MM.1S (cell line): Measurements from ENCODE around the gene NCAPD3.

Experiments
- DNase-seq: peaks from one replicate; pipeline ENCODE4 v3.0.0-alpha.2; 2015
- H2AFZ ChIP-seq: fragments of 300-600 bp; sonication (generic); 2 replicates; pipeline ENCODE4 v1.6.0; 2016; ENCODE audit warnings: antibody characterized with exemption, low read length
- H3F3A ChIP-seq: fragments of 300-600 bp; sonication (generic); 2 replicates; pipeline ENCODE4 v1.6.1; 2016; ENCODE audit warnings: mild to moderate bottlenecking, antibody characterized with exemption, low read length, moderate library complexity, mixed read lengths; ENCODE audit not compliant: insufficient read depth
- H3K27ac ChIP-seq: fragments of 300-600 bp; sonication (generic); 2 replicates; pipeline ENCODE4 v1.5.1; 2016; ENCODE audit warnings: mild to moderate bottlenecking, low read length
- H3K27me3 ChIP-seq: fragments of 300-600 bp; sonication (generic); replicated peaks from 2 replicates; pipeline ENCODE4 v1.6.0; 2016; ENCODE audit warnings: low read length; ENCODE audit not compliant: insufficient read depth
- H3K36me3 ChIP-seq: fragments of 300-600 bp; sonication (generic); replicated peaks from 2 replicates; pipeline ENCODE4 v1.6.1; 2016; ENCODE audit warnings: mild to moderate bottlenecking, low read length, mixed read lengths; ENCODE audit not compliant: insufficient read depth
- H3K4me1 ChIP-seq: fragments of 300-600 bp; sonication (generic); 2 replicates; pipeline ENCODE4 v1.6.1; 2016; ENCODE audit warnings: low read length, mixed read lengths
- H3K4me2 ChIP-seq: fragments of 300-600 bp; sonication (generic); 2 replicates; pipeline ENCODE4 v1.6.0; 2016; ENCODE audit warnings: low read depth, low read length
- H3K4me3 ChIP-seq: fragments of 300-600 bp; sonication (generic); 2 replicates; pipeline ENCODE4 v1.5.1; 2016; ENCODE audit warnings: low read length, mixed read lengths
- H3K79me2 ChIP-seq: fragments of 300-600 bp; sonication (generic); 2 replicates; pipeline ENCODE4 v1.6.1; 2016; ENCODE audit warnings: mixed run types, low read length, mixed read lengths
- H3K9ac ChIP-seq: fragments of 300-600 bp; sonication (generic); 2 replicates; pipeline ENCODE4 v1.6.1; 2016; ENCODE audit warnings: low read length, mixed read lengths
- H3K9me2 ChIP-seq: fragments of 300-600 bp; sonication (generic); replicated peaks from 2 replicates; pipeline ENCODE4 v1.6.1; 2016; ENCODE audit warnings: mild to moderate bottlenecking, low read length, mixed read lengths; ENCODE audit not compliant: insufficient read depth
- H3K9me3 ChIP-seq: fragments of 300-600 bp; sonication (generic); replicated peaks from 2 replicates; pipeline ENCODE4 v1.6.1; 2016; ENCODE audit warnings: mild to moderate bottlenecking, low read length, mixed read lengths; ENCODE audit not compliant: insufficient read depth
- H4K20me1 ChIP-seq: fragments of 300-600 bp; sonication (generic); 2 replicates; pipeline ENCODE4 v1.6.1; 2016; ENCODE audit warnings: mild to moderate bottlenecking, low read length, moderate library complexity, mixed read lengths; ENCODE audit not compliant: insufficient read depth
- EZH2 ChIP-seq: fragments of 300-600 bp; sonication (generic); optimal IDR thresholded peaks from 2 replicates; pipeline ENCODE3; 2017; ENCODE audit warnings: low read depth, mild to moderate bottlenecking, antibody characterized with exemption, low read length, mixed read lengths
- EZH2phosphoT487 ChIP-seq: fragments of 300-600 bp; sonication (generic); IDR thresholded peaks from 2 replicates; pipeline ENCODE4 v1.6.1; 2018; ENCODE audit warnings: antibody characterized with exemption, low read length
- TF ChIP-seq, protein P1 (sequence below): fragments of 300-600 bp; sonication (generic); IDR thresholded peaks from 2 replicates; pipeline ENCODE4 v1.5.1; 2016; ENCODE audit warnings: antibody characterized with exemption, low read length, mixed read lengths

NCAPD3 gene

GRCh38 chr11:134254433-134255183 is 30.8 kb upstream of the NCAPD3 start:
- DNase-seq: no peak
- no peak overlapping the region for H2AFZ ChIP-seq
- no peak overlapping the region; the same call in 1 of the 2 replicates for H3K9ac ChIP-seq
- H3K9me2 ChIP-seq: no peaks in the 10 kb centered on the region
- H3K27ac ChIP-seq: no peak overlapping the region
- H3K9me3 ChIP-seq: no peaks in the 10 kb centered on the region
- H3F3A ChIP-seq: no peaks in the 10 kb centered on the region
- H3K4me1 ChIP-seq: peaks cover 15% of the 10 kb centered on the region
- 0 out of 2 replicates have a peak, but pooled peaks cover 6% of the 10 kb centered on the region for H3K36me3 ChIP-seq
- H3K79me2 ChIP-seq: peaks cover 40% of the 10 kb centered on the region
- H4K20me1 ChIP-seq: no peaks in the 10 kb centered on the region
- H3K27me3 ChIP-seq: no peaks in the 10 kb centered on the region
- H3K4me3 ChIP-seq: peak overlapping the region; percentile 90
- TF ChIP-seq EZH2phosphoT487: no peak
- TF ChIP-seq, protein P1, sequence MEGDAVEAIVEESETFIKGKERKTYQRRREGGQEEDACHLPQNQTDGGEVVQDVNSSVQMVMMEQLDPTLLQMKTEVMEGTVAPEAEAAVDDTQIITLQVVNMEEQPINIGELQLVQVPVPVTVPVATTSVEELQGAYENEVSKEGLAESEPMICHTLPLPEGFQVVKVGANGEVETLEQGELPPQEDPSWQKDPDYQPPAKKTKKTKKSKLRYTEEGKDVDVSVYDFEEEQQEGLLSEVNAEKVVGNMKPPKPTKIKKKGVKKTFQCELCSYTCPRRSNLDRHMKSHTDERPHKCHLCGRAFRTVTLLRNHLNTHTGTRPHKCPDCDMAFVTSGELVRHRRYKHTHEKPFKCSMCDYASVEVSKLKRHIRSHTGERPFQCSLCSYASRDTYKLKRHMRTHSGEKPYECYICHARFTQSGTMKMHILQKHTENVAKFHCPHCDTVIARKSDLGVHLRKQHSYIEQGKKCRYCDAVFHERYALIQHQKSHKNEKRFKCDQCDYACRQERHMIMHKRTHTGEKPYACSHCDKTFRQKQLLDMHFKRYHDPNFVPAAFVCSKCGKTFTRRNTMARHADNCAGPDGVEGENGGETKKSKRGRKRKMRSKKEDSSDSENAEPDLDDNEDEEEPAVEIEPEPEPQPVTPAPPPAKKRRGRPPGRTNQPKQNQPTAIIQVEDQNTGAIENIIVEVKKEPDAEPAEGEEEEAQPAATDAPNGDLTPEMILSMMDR: no peak
- TF ChIP-seq EZH2: no peak
- peak overlapping the region; percentile 73 for H3K4me2 ChIP-seq

- Histone ChIP-seq H2AFZ (peak within 1 kb of the TSS; percentile 92), H3K36me3 (0 out of 2 replicates have a peak, but pooled peaks cover 6% of the 10 kb centered on the region), H3K4me3 (peak within 1 kb of the TSS; percentile 90), H4K20me1 (no peaks in the 10 kb centered on the region), H3K27ac (no peak within 1 kb of the TSS), H3K79me2 (peaks cover 40% of the 10 kb centered on the region), H3K4me1 (peaks cover 21% of the 10 kb centered on the region), H3K9me3 (no peaks in the 10 kb centered on the region), H3F3A (peaks cover 11% of the 10 kb centered on the region; the same call in 1 of the 2 replicates), H3K4me2 (peak within 1 kb of the TSS; percentile 73), H3K27me3 (no peaks in the 10 kb centered on the region), H3K9me2 (no peaks in the 10 kb centered on the region), H3K9ac (peak within 1 kb of the TSS; percentile 76)
- DNase-seq: peak; percentile 98
- TF ChIP-seq EZH2 (no peak), EZH2phosphoT487 (no peak)
- TF ChIP-seq, protein P1: peak; percentile 9
These were observed 29.6 kb upstream of the NCAPD3 start, which contains the start of the genes ACAD8 and THYN1 for GRCh38 chr11:134253188-134253993. TSS of gene ACAD8 (plus strand) at chr11:134253568. CDS start at chr11:134253601, 33 bp downstream. TSS of gene THYN1 (minus strand) at chr11:134253352. CDS start at chr11:134252882, 470 bp downstream.

DNA sequence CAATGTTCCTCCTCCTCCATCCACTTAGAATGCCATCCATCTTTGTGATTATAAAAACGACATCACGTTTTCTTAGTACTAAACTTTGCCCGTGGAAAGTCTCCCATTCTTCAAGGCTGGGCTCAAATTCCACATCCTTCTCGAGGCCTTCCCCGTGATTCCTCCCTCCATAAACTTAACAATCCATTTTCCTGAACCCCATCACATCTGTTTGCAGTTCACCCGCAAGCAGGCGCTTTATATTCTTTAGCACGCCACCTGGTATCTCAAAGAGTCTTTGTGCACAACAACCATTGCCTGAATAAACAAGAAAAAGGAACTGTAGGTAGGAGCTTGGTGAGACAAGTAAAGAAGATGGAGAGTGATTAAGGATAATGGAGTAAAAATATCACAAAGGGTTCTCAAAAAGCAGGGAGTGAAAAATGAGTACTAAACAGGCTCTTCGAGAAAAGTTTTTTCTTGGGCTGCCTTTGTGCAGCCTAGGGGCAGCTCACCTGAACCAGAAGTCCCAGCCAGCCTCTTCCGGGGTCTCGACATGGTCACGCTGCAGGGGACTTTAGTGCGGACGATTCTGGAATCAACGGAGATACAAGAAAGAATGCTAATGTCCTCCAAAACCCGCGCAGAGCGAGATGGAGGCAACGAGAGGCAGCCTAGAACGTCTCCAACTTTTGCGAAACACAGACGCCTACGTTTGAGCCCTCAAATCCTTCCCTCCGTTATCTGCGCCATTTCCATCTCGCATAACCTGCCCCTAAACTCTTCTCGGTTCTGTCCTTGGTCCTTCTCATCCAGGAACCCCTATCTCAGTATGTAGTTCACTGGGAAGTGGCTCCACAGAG is 28.8 kb upstream of the NCAPD3 start:
- no peaks in the 10 kb centered on the region for H4K20me1 ChIP-seq
- 0 out of 2 replicates have a peak, but pooled peaks cover 6% of the 10 kb centered on the region for H3K36me3 ChIP-seq
- H3K9me2 ChIP-seq: no peaks in the 10 kb centered on the region
- H3K4me1 ChIP-seq: peaks cover 28% of the 10 kb centered on the region
- peak overlapping the region; percentile 64 for H3K4me2 ChIP-seq
- H3F3A ChIP-seq: peaks cover 18% of the 10 kb centered on the region; the same call in 1 of the 2 replicates
- H3K9ac ChIP-seq: peak overlapping the region; percentile 61
- no peaks in the 10 kb centered on the region for H3K27me3 ChIP-seq
- no peak overlapping the region for H3K27ac ChIP-seq
- H3K9me3 ChIP-seq: no peaks in the 10 kb centered on the region
- DNase-seq: no peak
- H2AFZ ChIP-seq: peak overlapping the region; percentile 90
- H3K4me3 ChIP-seq: peak overlapping the region; percentile 90
- peaks cover 40% of the 10 kb centered on the region for H3K79me2 ChIP-seq
- TF ChIP-seq EZH2 (no peak), EZH2phosphoT487 (no peak)
- TF ChIP-seq, protein P1: no peak
